Neural progenitor cell (in vitro differentiated cells): ENCODE results near the gene GNB2. TPM values are rescaled to one million over a fixed set of nuclear protein-coding genes. Genes with fewer than 3 reads are reported as not detected.

Experiments
- DNase-seq: peaks from one replicate; pipeline ENCODE4 v3.0.0-alpha.2; 2016; ENCODE audit warnings: low spot score
- H2AFZ ChIP-seq: fragments of 200-600 bp; sonication (generic); replicated peaks from 2 replicates; pipeline ENCODE4 v1.6.1; 2016; ENCODE audit warnings: antibody characterized with exemption
- H3F3A ChIP-seq: fragments of 200-600 bp; sonication (generic); 2 replicates; pipeline ENCODE4 v1.6.1; 2016; ENCODE audit warnings: antibody characterized with exemption, low read depth
- H3K27ac ChIP-seq: fragments of 200-600 bp; sonication (generic); 2 replicates; pipeline ENCODE4 v1.5.1; 2016; ENCODE audit warnings: mild to moderate bottlenecking
- H3K27me3 ChIP-seq: fragments of 200-600 bp; sonication (generic); 2 replicates; pipeline ENCODE4 v1.6.1; 2016; ENCODE audit warnings: mild to moderate bottlenecking, moderate library complexity
- H3K36me3 ChIP-seq: fragments of 200-600 bp; sonication (generic); 2 replicates; pipeline ENCODE4 v1.5.1; 2016
- H3K4me1 ChIP-seq: fragments of 200-600 bp; sonication (generic); 2 replicates; pipeline ENCODE4 v1.6.1; 2016; ENCODE audit warnings: mixed run types
- H3K4me2 ChIP-seq: fragments of 200-600 bp; sonication (generic); 2 replicates; pipeline ENCODE4 v1.6.1; 2016
- H3K4me3 ChIP-seq: fragments of 200-600 bp; sonication (generic); 2 replicates; pipeline ENCODE4 v1.5.1; 2016
- H3K79me2 ChIP-seq: fragments of 200-600 bp; sonication (generic); 2 replicates; pipeline ENCODE4 v1.6.1; 2016; ENCODE audit warnings: low read depth
- H3K9ac ChIP-seq: fragments of 200-600 bp; sonication (generic); 2 replicates; pipeline ENCODE4 v1.6.1; 2016
- H3K9me3 ChIP-seq: fragments of 200-600 bp; sonication (generic); 2 replicates; pipeline ENCODE4 v1.5.1; 2016; ENCODE audit warnings: low read depth
- H4K20me1 ChIP-seq: fragments of 200-600 bp; sonication (generic); 2 replicates; pipeline ENCODE4 v1.6.1; 2016; ENCODE audit warnings: low read depth
- H3K27ac Mint-ChIP-seq: 3 replicates; pipeline ENCODE4 v1.8.0; 2021; ENCODE audit warnings: mixed read lengths
- H3K27me3 Mint-ChIP-seq: 2 replicates; pipeline ENCODE4 v1.8.0; 2022; ENCODE audit warnings: low read depth, mild to moderate bottlenecking, inconsistent platforms, moderate library complexity, mixed read lengths; ENCODE audit not compliant: insufficient read depth
- H3K36me3 Mint-ChIP-seq: 3 replicates; pipeline ENCODE4 v1.8.0; 2021; ENCODE audit warnings: mixed read lengths
- H3K4me1 Mint-ChIP-seq: 3 replicates; pipeline ENCODE4 v1.8.0; 2021; ENCODE audit warnings: mixed read lengths
- H3K4me3 Mint-ChIP-seq: 3 replicates; pipeline ENCODE4 v1.8.0; 2021; ENCODE audit warnings: mild to moderate bottlenecking, moderate library complexity, mixed read lengths
- H3K9me3 Mint-ChIP-seq: 3 replicates; pipeline ENCODE4 v1.8.0; 2020; ENCODE audit warnings: mixed read lengths
- CTCF ChIP-seq: fragments of 200-600 bp; sonication (generic); IDR thresholded peaks from 2 replicates; pipeline ENCODE4 v1.5.1; 2017; ENCODE audit warnings: antibody characterized with exemption, mild to moderate bottlenecking
- EZH2 ChIP-seq: fragments of 200-600 bp; sonication (generic); IDR thresholded peaks from 2 replicates; pipeline ENCODE4 v1.6.1; 2017; ENCODE audit warnings: antibody characterized with exemption, mild to moderate bottlenecking, moderate library complexity
- EZH2phosphoT487 ChIP-seq: fragments of 200-600 bp; sonication (generic); IDR thresholded peaks from 2 replicates; pipeline ENCODE4 v1.6.1; 2017; ENCODE audit warnings: antibody characterized with exemption
- total RNA-seq: library from RNA; depleted of rRNA; stranded (reverse); fragments of >200 nt; gene quantifications from 2 replicates; pipeline ENCODE4 v1.2.3, GENCODE V29; 2015; ENCODE audit warnings: low replicate concordance

GNB2 gene
- 54.3 and 110 TPM in 2 replicates for total RNA-seq

- TF ChIP-seq EZH2phosphoT487 = no peak
- TF ChIP-seq EZH2 = no peak
- TF ChIP-seq CTCF = no peak
- H3K4me1 ChIP-seq = no peaks in the 10 kb centered on the region
- peak; percentile 99 for DNase-seq
- no peaks in the 10 kb centered on the region for H3K9me3 Mint-ChIP-seq
- H2AFZ ChIP-seq = peak within 1 kb of the TSS; percentile 94
- H3K27ac Mint-ChIP-seq = peak within 1 kb of the TSS; percentile 96
- peak within 1 kb of the TSS; percentile 97 for H3K4me3 Mint-ChIP-seq
- H3K79me2 ChIP-seq = peaks cover 19% of the 10 kb centered on the region
- peak within 1 kb of the TSS; percentile 66 for H3K9ac ChIP-seq
- H3K9me3 ChIP-seq = no peaks in the 10 kb centered on the region
- peak within 1 kb of the TSS; percentile 99 for H3K4me2 ChIP-seq
- peak within 1 kb of the TSS; percentile 100 for H3K4me3 ChIP-seq
- H3K27me3 ChIP-seq = peaks cover 33% of the 10 kb centered on the region
- H3K36me3 ChIP-seq = no peaks in the 10 kb centered on the region
- peaks cover 5% of the 10 kb centered on the region for H3K36me3 Mint-ChIP-seq
- H3K27ac ChIP-seq = peak within 1 kb of the TSS; percentile 96
- H3F3A ChIP-seq = peaks cover 18% of the 10 kb centered on the region
- H3K4me1 Mint-ChIP-seq = peaks cover 6% of the 10 kb centered on the region
- H3K27me3 Mint-ChIP-seq = peaks cover 7% of the 10 kb centered on the region
- peaks cover 37% of the 10 kb centered on the region for H4K20me1 ChIP-seq
Observed at GRCh38 chr7:100673302-100673941, at the start of gene GNB2. GNB2 (plus strand) TSS chr7:100673740; CDS start chr7:100676266, 2,526 bp downstream.

- Histone ChIP-seq H3K36me3 (no peaks in the 10 kb centered on the region), H3K4me3 (no peak overlapping the region), H4K20me1 (no peaks in the 10 kb centered on the region), H3K9me3 (no peaks in the 10 kb centered on the region), H2AFZ (no peak overlapping the region), H3K79me2 (no peaks in the 10 kb centered on the region), H3F3A (no peaks in the 10 kb centered on the region), H3K4me2 (no peak overlapping the region), H3K9ac (no peak overlapping the region), H3K4me1 (no peaks in the 10 kb centered on the region), H3K27me3 (peaks cover 28% of the 10 kb centered on the region), H3K27ac (no peak overlapping the region)
- Mint-ChIP-seq H3K4me1 (peaks cover 14% of the 10 kb centered on the region), H3K4me3 (no peak overlapping the region), H3K27me3 (peaks cover 18% of the 10 kb centered on the region), H3K36me3 (no peaks in the 10 kb centered on the region), H3K27ac (peak overlapping the region; percentile 13), H3K9me3 (no peaks in the 10 kb centered on the region)
- TF ChIP-seq EZH2 (no peak), CTCF (no peak), EZH2phosphoT487 (no peak)
- DNase-seq = no peak
Observed at GRCh38 chr7:100623951-100624824, 49.4 kb upstream of the GNB2 start.

- Histone ChIP-seq H4K20me1 (no peaks in the 10 kb centered on the region), H3K4me2 (peak overlapping the region; percentile 76), H3F3A (no peaks in the 10 kb centered on the region), H3K36me3 (no peaks in the 10 kb centered on the region), H3K4me3 (peak overlapping the region; percentile 43), H3K9me3 (no peaks in the 10 kb centered on the region), H3K4me1 (no peaks in the 10 kb centered on the region), H3K27me3 (peaks cover 28% of the 10 kb centered on the region), H3K79me2 (no peaks in the 10 kb centered on the region), H3K9ac (no peak overlapping the region), H3K27ac (no peak overlapping the region), H2AFZ (no peak overlapping the region)
- Mint-ChIP-seq H3K9me3 (no peaks in the 10 kb centered on the region), H3K4me1 (peaks cover 14% of the 10 kb centered on the region), H3K4me3 (peak overlapping the region; percentile 72), H3K27ac (no peak overlapping the region), H3K36me3 (no peaks in the 10 kb centered on the region), H3K27me3 (peaks cover 24% of the 10 kb centered on the region)
- TF ChIP-seq CTCF = no peak
- TF ChIP-seq EZH2 = no peak
- TF ChIP-seq EZH2phosphoT487 = no peak
- no peak for DNase-seq
Observed at GRCh38 chr7:100626055-100626454, 47.5 kb upstream of the GNB2 start.
